WERI-Rb-1 (cell line): ENCODE data around the gene STIMATE.

Experiments
- DNase-seq: peaks from one replicate; pipeline ENCODE4 v3.0.0-alpha.2; 2020
- H3K27ac ChIP-seq: fragments of 250-450 bp; sonication (Bioruptor Pico); 2 replicates; pipeline ENCODE4 v1.5.1; 2020; ENCODE audit warnings: mild to moderate bottlenecking, moderate library complexity
- H3K27me3 ChIP-seq: fragments of 250-450 bp; sonication (Bioruptor Pico); 2 replicates; pipeline ENCODE4 v1.5.1; 2021; ENCODE audit warnings: mild to moderate bottlenecking, low read depth, moderate library complexity; ENCODE audit not compliant: insufficient read depth, severe bottlenecking
- H3K36me3 ChIP-seq: fragments of 250-450 bp; sonication (Bioruptor Pico); 2 replicates; pipeline ENCODE4 v1.5.1; 2020; ENCODE audit warnings: mild to moderate bottlenecking, moderate library complexity
- H3K4me3 ChIP-seq: 2 replicates; pipeline ENCODE4 v1.5.1; 2011; ENCODE audit warnings: low read depth, mild to moderate bottlenecking, control low read depth, low read length
- H3K9me3 ChIP-seq: fragments of 250-450 bp; sonication (Bioruptor Pico); 2 replicates; pipeline ENCODE4 v1.5.1; 2021; ENCODE audit warnings: mild to moderate bottlenecking, moderate library complexity; ENCODE audit not compliant: severe bottlenecking
- CTCF ChIP-seq: IDR thresholded peaks from 2 replicates; pipeline ENCODE4 v1.5.1; 2011; ENCODE audit warnings: low read depth, mild to moderate bottlenecking, control low read depth, inconsistent platforms, low read length

The STIMATE gene

GRCh38 chr3:52796411-52796810 lies 100.9 kb downstream of the STIMATE start:
- Histone ChIP-seq H3K36me3 (no peaks in the 10 kb centered on the region), H3K4me3 (no peak overlapping the region), H3K9me3 (no peaks in the 10 kb centered on the region), H3K27me3 (no peaks in the 10 kb centered on the region), H3K27ac (no peak overlapping the region)
- no peak for TF ChIP-seq CTCF
- DNase-seq = no peak

DNA sequence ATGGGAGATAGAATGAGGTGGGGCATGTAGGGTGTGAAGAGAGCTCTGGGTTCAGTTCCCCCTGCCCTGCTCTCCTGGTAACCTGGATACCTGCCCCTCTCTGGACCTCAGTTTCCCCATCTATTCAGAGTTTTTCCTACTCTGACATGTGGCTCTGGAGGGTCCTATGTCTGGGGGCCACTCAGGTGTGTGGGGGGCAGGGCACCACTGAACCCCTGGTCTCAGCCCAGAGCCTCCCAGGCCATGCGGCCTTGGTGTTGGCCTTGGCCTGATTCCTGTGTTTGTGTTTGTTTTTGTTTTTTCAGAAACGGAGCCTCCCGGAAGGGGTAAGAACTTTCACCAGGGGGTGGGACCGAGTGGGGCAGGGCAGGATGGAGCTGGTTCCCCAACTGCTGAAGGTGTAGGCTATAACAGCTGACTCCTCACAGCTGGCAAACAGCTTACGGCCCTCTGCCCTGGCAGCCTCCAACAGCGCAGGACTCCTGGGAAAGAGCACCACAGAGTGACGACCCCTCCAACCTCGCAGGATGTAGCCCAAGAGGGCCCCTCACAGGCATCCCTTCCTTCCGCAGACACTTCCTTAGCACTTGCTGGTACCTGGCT lies 101.9 kb downstream of the STIMATE start:
- Histone ChIP-seq H3K4me3 (no peak overlapping the region), H3K27ac (no peak overlapping the region), H3K27me3 (no peaks in the 10 kb centered on the region), H3K36me3 (no peaks in the 10 kb centered on the region), H3K9me3 (no peaks in the 10 kb centered on the region)
- no peak for DNase-seq
- TF ChIP-seq CTCF = no peak

GRCh38 chr3:52794612-52795099 lies 102.7 kb downstream of the STIMATE start, which contains the start of gene ITIH3:
Gene ITIH3 (plus strand): TSS chr3:52794796. CDS start chr3:52794804, 8 bp downstream.
- Histone ChIP-seq H3K4me3 (no peak within 1 kb of the TSS), H3K36me3 (no peaks in the 10 kb centered on the region), H3K27me3 (no peaks in the 10 kb centered on the region), H3K9me3 (no peaks in the 10 kb centered on the region), H3K27ac (no peak within 1 kb of the TSS)
- TF ChIP-seq CTCF = no peak
- DNase-seq = no peak

GRCh38 chr3:52793702-52794611 lies 103.4 kb downstream of the STIMATE start:
- Histone ChIP-seq H3K27me3 (no peaks in the 10 kb centered on the region), H3K9me3 (no peaks in the 10 kb centered on the region), H3K36me3 (no peaks in the 10 kb centered on the region), H3K27ac (no peak overlapping the region), H3K4me3 (no peak overlapping the region)
- DNase-seq = no peak
- TF ChIP-seq CTCF = no peak

GRCh38 chr3:52792961-52793695 lies 104.2 kb downstream of the STIMATE start:
- no peak overlapping the region for H3K27ac ChIP-seq
- no peak for DNase-seq

More at GRCh38 chr3:52792961-52793695, 104.2 kb downstream of the STIMATE start:
- H3K9me3 ChIP-seq = no peaks in the 10 kb centered on the region
- no peaks in the 10 kb centered on the region for H3K27me3 ChIP-seq
- TF ChIP-seq CTCF = no peak
- no peaks in the 10 kb centered on the region for H3K36me3 ChIP-seq
- H3K4me3 ChIP-seq = no peak overlapping the region
